ENCODE data around the gene HDAC4. TPM values are rescaled to one million over a fixed set of nuclear protein-coding genes. Genes with fewer than 3 reads are reported as not detected.

The HDAC4 gene
- total and polyA plus RNA-seq, 2 donors from 2014 or later = 2.2 to 56.8 TPM

GRCh38 chr2:239197146-239197545 lies 203.7 kb downstream of the HDAC4 start:
- intact Hi-C loops (cut with DNase I) = no loop called here
- no peak overlapping the region for H3K27ac ChIP-seq (ENCODE audit: low read depth in 2 of 2, low read length in 2 of 2)
- DNase-seq = peak in 2 of 5 donors; percentile 14 to 32
- H3K9ac ChIP-seq (ENCODE audit: low read length in 3 of 3) = no peak overlapping the region
- H3K9me3 ChIP-seq (ENCODE audit: control insufficient read depth in 2 of 3, insufficient read depth in 1 of 3, low read length in 3 of 3) = no peaks in the 10 kb centered on the region
- no peak for FAIRE-seq
- H3K36me3 ChIP-seq (ENCODE audit: control insufficient read depth in 2 of 3, insufficient read depth in 3 of 3, low read length in 3 of 3) = peaks cover 0 to 3% (median 0%) of the 10 kb centered on the region in 3 donors
- TF ChIP-seq CTCF (IDR thresholded peaks at IDR 0.05; ENCODE audit: borderline replicate concordance, extremely low read depth, insufficient read depth) = no peak
- H3K27me3 ChIP-seq (ENCODE audit: control insufficient read depth, insufficient read depth, low read length) = no peaks in the 10 kb centered on the region
- peaks cover 0 to 2% (median 0%) of the 10 kb centered on the region in 3 donors for H3K4me1 ChIP-seq (ENCODE audit: control insufficient read depth in 2 of 3, insufficient read depth in 2 of 3, low read depth in 1 of 3, low read length in 3 of 3)
- H3K4me3 ChIP-seq (ENCODE audit: low read length in 3 of 3) = no peak overlapping the region

- Histone ChIP-seq H3K36me3 (ENCODE audit: control insufficient read depth in 2 of 3, insufficient read depth in 3 of 3, low read length in 3 of 3) (peaks cover 0 to 3% (median 0%) of the 10 kb centered on the region in 3 donors), H3K4me1 (ENCODE audit: control insufficient read depth in 2 of 3, insufficient read depth in 2 of 3, low read depth in 1 of 3, low read length in 3 of 3) (no peaks in the 10 kb centered on the region), H3K9ac (ENCODE audit: low read length in 3 of 3) (no peak overlapping the region), H3K4me3 (ENCODE audit: low read length in 3 of 3) (no peak overlapping the region), H3K27me3 (ENCODE audit: control insufficient read depth, insufficient read depth, low read length) (no peaks in the 10 kb centered on the region), H3K27ac (ENCODE audit: low read depth in 2 of 2, low read length in 2 of 2) (no peak overlapping the region), H3K9me3 (ENCODE audit: control insufficient read depth in 2 of 3, insufficient read depth in 1 of 3, low read length in 3 of 3) (no peaks in the 10 kb centered on the region)
- TF ChIP-seq CTCF (IDR thresholded peaks at IDR 0.05; ENCODE audit: borderline replicate concordance, extremely low read depth, insufficient read depth) = no peak
- DNase-seq = peak in 2 of 5 donors; percentile 37 to 50
- FAIRE-seq = no peak
- intact Hi-C loops (cut with DNase I) = no loop called here
Observed at GRCh38 chr2:239196474-239197021, 204.3 kb downstream of the HDAC4 start.

- DNase-seq = peak in 1 of 5 donors; percentile 2
- Histone ChIP-seq H3K27me3 (ENCODE audit: control insufficient read depth, insufficient read depth, low read length) (no peaks in the 10 kb centered on the region), H3K36me3 (ENCODE audit: control insufficient read depth in 2 of 3, insufficient read depth in 3 of 3, low read length in 3 of 3) (peaks cover 0 to 3% (median 0%) of the 10 kb centered on the region in 3 donors), H3K27ac (ENCODE audit: low read depth in 2 of 2, low read length in 2 of 2) (no peak overlapping the region), H3K9me3 (ENCODE audit: control insufficient read depth in 2 of 3, insufficient read depth in 1 of 3, low read length in 3 of 3) (no peaks in the 10 kb centered on the region), H3K9ac (ENCODE audit: low read length in 3 of 3) (no peak overlapping the region), H3K4me1 (ENCODE audit: control insufficient read depth in 2 of 3, insufficient read depth in 2 of 3, low read depth in 1 of 3, low read length in 3 of 3) (peaks cover 0 to 3% (median 0%) of the 10 kb centered on the region in 3 donors), H3K4me3 (ENCODE audit: low read length in 3 of 3) (no peak overlapping the region)
- no peak for FAIRE-seq
- TF ChIP-seq CTCF (IDR thresholded peaks at IDR 0.05; ENCODE audit: borderline replicate concordance, extremely low read depth, insufficient read depth) = no peak
- intact Hi-C loops (cut with DNase I) = no loop called here
Observed at GRCh38 chr2:239195992-239196391, 204.8 kb downstream of the HDAC4 start.
